C4-2B (cell line): ENCODE measurements around the gene CAMTA1.

ENCODE experiments used
- H3K27ac ChIP-seq: fragments of 450-650 bp; 2 replicates; pipeline ENCODE4 v1.5.1; 2017
- ZFX ChIP-seq: fragments of 450-650 bp; IDR thresholded peaks from 2 replicates; pipeline ENCODE4 v1.6.1; 2017
- TF ChIP-seq, protein P1 (sequence below): fragments of 450-650 bp; conservative IDR thresholded peaks from 2 replicates; pipeline ENCODE4 v1.5.1; 2017; ENCODE audit warnings: mild to moderate bottlenecking

CAMTA1 gene

DNA sequence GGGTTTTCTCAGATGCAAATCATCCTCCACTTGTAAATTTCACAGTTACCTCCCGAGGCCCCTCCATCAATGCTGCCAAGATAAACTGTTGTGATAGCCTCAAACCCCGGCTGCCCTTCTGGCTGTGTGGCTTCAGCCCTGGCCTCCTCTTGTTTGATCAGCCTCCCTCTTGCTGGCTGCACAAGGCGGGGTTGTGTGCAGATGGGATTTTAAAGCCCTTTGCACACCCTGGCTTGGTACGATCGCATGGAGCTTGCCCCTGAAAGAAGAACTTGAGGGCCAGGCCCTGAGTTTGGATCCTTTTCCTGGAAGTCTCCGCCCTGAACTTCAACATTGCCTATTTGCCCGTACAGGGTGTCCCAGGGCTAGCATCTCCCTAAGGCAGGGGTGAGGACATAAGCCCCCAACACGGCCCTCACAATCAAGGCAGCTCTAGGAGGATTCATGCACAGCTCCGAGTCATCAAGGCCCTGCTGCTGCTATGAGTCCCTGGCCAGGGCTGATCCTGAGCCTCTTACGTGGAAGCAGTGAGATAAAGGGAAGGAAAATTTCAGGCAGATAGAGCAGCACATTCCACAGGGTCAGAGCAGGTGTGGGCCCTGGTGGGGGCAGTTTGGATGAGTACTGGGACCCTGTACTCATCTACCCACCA is 804.6 kb downstream of the CAMTA1 start:
- H3K27ac ChIP-seq, result no peak overlapping the region
- TF ChIP-seq, protein P1, sequence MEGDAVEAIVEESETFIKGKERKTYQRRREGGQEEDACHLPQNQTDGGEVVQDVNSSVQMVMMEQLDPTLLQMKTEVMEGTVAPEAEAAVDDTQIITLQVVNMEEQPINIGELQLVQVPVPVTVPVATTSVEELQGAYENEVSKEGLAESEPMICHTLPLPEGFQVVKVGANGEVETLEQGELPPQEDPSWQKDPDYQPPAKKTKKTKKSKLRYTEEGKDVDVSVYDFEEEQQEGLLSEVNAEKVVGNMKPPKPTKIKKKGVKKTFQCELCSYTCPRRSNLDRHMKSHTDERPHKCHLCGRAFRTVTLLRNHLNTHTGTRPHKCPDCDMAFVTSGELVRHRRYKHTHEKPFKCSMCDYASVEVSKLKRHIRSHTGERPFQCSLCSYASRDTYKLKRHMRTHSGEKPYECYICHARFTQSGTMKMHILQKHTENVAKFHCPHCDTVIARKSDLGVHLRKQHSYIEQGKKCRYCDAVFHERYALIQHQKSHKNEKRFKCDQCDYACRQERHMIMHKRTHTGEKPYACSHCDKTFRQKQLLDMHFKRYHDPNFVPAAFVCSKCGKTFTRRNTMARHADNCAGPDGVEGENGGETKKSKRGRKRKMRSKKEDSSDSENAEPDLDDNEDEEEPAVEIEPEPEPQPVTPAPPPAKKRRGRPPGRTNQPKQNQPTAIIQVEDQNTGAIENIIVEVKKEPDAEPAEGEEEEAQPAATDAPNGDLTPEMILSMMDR, result no peak
- TF ChIP-seq ZFX, result no peak

DNA sequence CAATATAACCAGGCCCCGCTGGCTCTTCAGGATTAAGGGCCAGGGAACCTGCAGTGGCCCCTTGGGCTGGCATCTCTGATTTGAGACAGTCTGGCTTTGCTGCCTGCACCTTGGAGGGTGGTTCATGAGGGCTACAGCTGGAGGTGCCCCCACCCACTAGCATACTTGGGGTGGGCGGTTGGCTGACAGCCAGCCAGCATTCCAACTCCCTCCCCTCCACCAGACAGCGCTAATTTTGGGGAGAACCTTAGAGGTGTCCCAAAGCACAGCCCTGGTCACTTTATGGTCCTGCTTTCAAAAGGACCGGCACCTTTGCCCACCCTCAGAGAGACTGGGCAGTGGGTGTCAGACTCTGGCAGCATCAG is 805.2 kb downstream of the CAMTA1 start:
- no peak overlapping the region for H3K27ac ChIP-seq
- TF ChIP-seq, protein P1, result no peak
- TF ChIP-seq ZFX, result no peak

DNA sequence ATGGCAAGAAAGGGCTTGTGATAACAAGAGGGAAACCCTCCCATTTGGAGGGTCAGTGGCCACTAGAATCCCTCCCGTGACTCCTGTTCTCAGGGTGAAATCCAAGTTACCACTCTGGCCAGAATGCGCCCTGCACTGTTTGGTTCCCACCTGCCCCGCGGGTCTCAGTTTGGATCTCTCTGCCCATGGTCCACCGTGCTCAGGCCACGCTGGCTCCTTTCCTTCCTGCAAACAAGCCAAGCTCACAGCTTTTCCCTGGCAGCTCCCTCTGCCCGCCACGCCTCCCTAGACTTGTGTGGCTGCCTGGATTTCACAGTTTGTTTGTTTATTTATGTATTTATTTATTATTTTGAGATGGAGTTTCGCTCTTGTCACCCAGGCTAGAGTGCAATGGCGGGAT is 806.3 kb downstream of the CAMTA1 start:
- no peak for TF ChIP-seq ZFX
- TF ChIP-seq, protein P1, result no peak
- H3K27ac ChIP-seq, result no peak overlapping the region

DNA sequence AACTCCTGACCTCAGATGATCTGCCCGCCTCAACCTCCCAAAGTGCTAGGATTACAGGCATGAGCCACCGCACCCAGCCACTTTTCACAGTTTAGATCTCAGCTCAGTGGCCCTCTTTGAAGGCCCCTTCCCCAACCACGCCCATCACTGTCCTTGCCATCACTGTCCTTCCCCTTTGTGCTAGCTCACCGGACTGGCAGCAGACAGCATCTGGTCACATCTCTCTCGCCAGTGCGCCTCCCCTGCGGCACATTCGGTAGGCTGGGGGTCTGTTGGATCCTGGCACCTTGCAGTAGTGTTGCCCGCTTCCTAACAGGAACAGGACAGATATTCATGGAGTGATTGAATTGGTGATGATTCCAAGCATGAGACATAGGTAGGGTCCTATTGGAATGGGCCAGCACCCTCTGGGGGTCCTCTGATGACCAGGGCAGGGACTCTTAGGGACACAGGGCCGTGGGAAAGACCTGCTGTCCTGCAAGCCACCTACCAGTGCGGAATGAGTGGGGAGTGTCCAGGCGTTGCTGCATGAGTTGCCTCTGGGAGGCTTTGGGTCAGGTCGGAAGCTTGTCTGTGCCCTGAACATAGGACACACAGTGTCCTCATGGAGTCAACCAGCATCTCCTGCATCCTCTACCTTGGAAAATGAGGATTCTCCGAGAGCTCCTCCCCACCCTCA is 807.0 kb downstream of the CAMTA1 start:
- TF ChIP-seq ZFX, result no peak
- TF ChIP-seq, protein P1, result no peak
- no peak overlapping the region for H3K27ac ChIP-seq

DNA sequence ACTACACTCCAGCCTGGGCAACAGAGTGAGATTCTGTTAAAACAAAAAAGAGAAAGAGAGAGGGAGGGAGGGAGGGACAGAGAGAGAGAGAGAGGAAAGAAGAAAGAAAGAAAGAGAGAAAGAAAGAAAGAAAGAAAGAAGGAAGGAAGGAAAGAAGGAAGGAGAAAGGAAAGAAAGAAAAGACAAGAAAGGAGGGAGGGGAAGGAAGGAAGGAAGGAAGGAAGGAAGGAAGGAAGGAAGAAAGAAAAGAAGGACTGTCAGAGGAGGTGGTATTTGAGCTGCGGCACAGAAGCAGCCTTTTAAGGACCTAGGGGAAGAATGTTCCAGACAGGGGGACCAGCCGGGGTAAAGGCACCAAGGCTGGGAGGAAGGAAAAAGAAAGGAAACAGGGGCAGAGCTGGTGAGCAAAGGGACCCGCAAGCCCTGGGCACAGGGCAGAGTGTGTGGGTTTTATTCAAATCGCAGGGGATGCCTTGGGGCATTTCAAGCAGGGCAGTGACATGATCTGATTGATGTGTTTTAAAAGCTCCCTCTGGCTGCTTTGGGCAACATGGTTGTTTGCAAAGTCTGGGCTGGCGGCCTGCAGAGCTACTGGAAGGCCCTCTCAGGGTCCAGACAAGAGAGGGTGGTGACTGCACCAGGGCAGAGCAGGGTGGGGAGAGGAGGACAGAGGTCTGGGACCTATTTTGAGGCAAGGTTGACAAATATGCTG is 808.9 kb downstream of the CAMTA1 start:
- TF ChIP-seq ZFX, result no peak
- TF ChIP-seq, protein P1, result no peak
- no peak overlapping the region for H3K27ac ChIP-seq

DNA sequence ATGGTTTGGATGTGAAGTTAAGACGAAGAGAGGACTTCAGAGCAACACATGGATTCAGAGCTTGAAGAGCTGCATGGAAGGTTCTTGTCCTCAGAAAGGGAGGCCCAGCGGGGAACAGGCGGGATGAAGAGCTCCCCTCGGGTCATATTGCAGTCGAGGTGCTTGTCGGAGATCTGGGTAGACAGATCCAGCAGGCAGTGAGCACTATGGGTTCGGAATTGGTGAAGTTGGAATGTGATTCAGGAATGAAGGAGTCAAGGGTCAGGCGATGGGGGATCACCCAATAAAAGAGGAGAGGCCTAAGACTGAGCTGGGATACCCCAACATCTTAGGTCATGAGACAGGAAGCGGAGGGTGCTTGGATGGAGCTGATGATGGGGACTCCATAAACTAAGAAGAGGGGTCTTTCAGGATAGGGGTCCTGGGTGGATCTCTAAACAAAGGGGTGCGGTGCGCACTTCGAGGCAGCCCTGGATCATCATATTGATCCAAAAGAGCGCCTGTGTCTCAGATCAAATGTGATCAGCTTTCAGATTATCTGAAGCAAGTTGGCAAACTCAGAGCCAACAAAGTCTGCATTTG is 809.6 kb downstream of the CAMTA1 start:
- no peak overlapping the region for H3K27ac ChIP-seq
- TF ChIP-seq, protein P1, result no peak
- TF ChIP-seq ZFX, result no peak

DNA sequence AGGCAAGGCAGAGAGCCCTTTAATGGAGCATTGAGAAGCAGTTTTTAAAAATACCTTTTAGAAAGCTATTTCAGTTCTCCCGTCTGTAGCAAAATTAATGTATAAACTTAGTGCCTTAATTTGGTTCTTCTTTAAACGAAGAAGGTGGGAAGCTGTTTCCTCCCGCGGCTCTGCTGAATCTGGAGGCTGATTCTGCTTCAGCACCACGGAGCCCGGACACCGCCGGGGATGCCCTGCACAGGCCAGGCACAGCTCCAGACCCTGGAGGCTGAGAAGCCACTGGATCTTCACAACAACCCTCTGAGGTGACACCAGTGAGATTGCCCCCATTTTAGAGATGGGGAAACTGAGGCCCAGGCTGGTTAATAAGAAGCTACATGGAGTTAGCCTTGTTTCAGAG is 810.1 kb downstream of the CAMTA1 start:
- TF ChIP-seq, protein P1, result no peak
- no peak for TF ChIP-seq ZFX
- no peak overlapping the region for H3K27ac ChIP-seq
